SK-N-MC (cell line): ENCODE results near the gene SH3PXD2A.

Source experiments
- DNase-seq: peaks from one replicate; pipeline ENCODE4 v3.0.0-alpha.2; 2011; ENCODE audit warnings: low read depth, low spot score
- H3K27ac ChIP-seq: fragments of 200-600 bp; sonication (generic); 2 replicates; pipeline ENCODE4 v1.5.1; 2016; ENCODE audit warnings: mixed run types
- H3K36me3 ChIP-seq: fragments of 200-600 bp; sonication (generic); 2 replicates; pipeline ENCODE4 v1.6.1; 2017; ENCODE audit warnings: antibody characterized with exemption, low read length, mixed read lengths; ENCODE audit not compliant: insufficient read depth
- H3K4me3 ChIP-seq: fragments of 200-600 bp; sonication (generic); 2 replicates; pipeline ENCODE4 v1.5.1; 2016
- H3K9ac ChIP-seq: fragments of 200-600 bp; sonication (generic); 2 replicates; pipeline ENCODE4 v1.8.0; 2017; ENCODE audit warnings: mixed run types, mixed read lengths; ENCODE audit not compliant: insufficient read length
- H3K9me3 ChIP-seq: fragments of 200-600 bp; sonication (generic); 2 replicates; pipeline ENCODE4 v1.6.1; 2017; ENCODE audit warnings: low read depth, mild to moderate bottlenecking, antibody characterized with exemption, low read length, moderate library complexity, mixed read lengths
- EZH2 ChIP-seq: fragments of 200-600 bp; sonication (generic); IDR thresholded peaks from one replicate; pipeline ENCODE4 v1.6.1; 2017; ENCODE audit warnings: antibody characterized with exemption
- FOXP2 ChIP-seq: optimal IDR thresholded peaks from 2 replicates; pipeline ENCODE3; 2011; ENCODE audit warnings: mild to moderate bottlenecking, moderate library complexity; ENCODE audit not compliant: insufficient read depth; ENCODE audit errors: extremely low read length, control extremely low read depth
- POLR2AphosphoS5 ChIP-seq: IDR thresholded peaks from 2 replicates; pipeline ENCODE4 v1.6.1; 2012; ENCODE audit warnings: mild to moderate bottlenecking, low read depth, low read length, borderline replicate concordance

The SH3PXD2A gene

DNA sequence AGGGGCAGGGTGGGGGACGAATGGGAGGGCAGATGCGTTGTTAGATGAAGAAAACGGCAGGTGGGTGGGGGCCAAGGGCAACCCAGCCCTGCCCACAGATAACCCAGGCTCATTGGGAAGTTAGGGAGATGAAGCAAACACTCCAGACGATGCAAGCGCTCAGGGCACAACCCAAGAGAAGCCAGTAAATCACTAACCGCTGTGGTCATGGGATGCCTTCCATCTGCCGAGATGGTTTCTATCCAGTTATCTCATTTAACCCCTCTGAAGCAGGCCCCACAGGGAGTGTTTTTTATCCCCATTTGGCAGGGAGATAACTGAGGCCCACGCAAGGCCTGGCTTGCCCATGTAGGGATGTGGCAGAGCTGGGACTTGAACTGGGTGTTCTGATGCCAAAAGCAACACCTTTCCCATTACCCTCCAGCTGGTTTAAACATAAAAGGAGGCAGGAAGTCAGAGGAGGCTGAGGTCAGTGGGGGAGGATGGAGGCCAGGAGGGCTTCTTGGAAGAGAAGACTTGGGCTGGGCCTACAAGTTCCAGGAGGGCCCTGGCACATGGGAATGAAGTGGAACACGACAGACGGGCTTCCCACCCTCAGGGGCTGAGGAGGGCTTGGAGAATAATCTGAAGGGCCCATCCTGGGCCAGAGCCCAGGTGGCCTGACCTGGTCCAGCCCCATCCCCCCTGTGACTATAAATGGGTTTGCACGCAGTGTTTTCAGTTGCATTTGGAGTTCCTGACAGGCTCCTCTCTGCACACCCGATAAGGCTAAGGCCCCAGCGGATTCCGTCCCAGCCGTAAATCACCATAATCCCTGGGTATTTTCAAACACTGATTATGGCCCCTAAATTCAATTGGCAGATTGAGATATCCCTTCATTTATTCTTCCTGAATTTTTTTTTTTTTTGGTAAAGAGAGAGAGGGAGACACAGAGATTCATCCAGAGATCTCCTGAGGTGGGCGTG is 281.0 kb downstream of the SH3PXD2A start:
- Histone ChIP-seq H3K27ac (no peak overlapping the region), H3K9ac (no peak overlapping the region), H3K9me3 (no peaks in the 10 kb centered on the region), H3K4me3 (no peak overlapping the region), H3K36me3 (no peaks in the 10 kb centered on the region)
- TF ChIP-seq POLR2AphosphoS5 = no peak
- no peak for TF ChIP-seq EZH2
- no peak for TF ChIP-seq FOXP2
- no peak for DNase-seq

DNA sequence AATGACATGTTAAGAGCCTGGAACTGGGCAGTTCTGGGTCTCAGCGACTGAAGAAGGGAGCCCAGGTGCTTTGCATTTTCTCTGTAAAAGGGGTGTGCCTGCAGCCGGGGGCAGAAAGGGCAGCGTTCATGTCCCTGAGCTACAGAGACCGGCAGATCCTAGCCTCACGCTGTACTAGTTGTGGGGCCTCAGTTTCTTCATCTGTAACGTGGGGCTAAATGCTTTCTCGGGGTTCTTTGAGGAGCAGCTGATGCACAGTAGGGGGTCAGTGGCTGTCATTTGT is 282.2 kb downstream of the SH3PXD2A start:
- H3K36me3 ChIP-seq = no peaks in the 10 kb centered on the region
- no peak for DNase-seq
- H3K9ac ChIP-seq = no peak overlapping the region
- H3K27ac ChIP-seq = no peak overlapping the region
- TF ChIP-seq FOXP2 (no peak), EZH2 (no peak), POLR2AphosphoS5 (no peak)
- no peak overlapping the region for H3K4me3 ChIP-seq
- no peaks in the 10 kb centered on the region for H3K9me3 ChIP-seq

DNA sequence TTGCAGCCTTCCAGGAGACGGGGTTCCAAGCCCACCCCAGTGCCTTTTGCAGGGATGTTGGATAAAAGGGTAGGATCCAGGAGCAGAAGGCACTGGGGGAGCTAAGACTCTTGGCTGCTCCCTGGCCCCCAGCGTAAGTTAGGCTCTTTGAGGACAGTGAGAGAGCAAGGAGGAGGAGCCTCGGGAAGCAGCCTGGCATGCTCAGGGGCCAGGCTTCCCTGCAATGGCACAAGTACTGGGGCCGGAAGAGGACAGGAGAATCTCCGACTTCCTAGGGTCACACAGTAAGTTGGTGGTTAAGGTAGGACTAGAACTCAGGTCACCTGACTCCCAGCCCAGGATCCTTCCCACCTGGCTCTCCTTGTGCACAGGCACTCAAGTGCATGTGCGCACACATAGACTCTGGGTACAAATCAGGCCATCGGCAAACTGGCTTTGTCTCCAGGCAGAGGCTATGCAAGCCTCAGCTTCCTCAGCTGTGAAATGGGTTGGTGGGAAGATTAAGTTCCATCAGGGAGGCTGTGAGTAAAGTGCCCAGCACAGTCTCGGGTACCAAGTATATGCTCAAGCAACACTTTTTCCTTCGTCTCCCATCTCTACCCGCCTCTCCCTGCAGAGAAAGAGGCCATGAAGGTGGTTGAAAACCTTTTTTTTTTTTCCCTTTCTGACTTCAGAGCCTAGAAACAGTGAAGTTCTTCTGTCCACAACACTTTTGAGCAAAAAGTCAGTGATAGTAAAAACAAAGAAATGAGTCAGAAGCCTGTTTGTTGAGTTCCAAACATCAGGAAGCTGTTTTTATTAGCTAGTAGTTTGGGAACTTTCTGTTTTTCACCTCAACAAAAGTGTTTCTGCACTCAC is 282.8 kb downstream of the SH3PXD2A start:
- H3K9me3 ChIP-seq = no peaks in the 10 kb centered on the region
- no peak for TF ChIP-seq POLR2AphosphoS5
- no peak for TF ChIP-seq EZH2
- no peak for TF ChIP-seq FOXP2
- H3K36me3 ChIP-seq = no peaks in the 10 kb centered on the region
- H3K9ac ChIP-seq = no peak overlapping the region
- H3K4me3 ChIP-seq = no peak overlapping the region
- no peak overlapping the region for H3K27ac ChIP-seq
- DNase-seq = no peak

DNA sequence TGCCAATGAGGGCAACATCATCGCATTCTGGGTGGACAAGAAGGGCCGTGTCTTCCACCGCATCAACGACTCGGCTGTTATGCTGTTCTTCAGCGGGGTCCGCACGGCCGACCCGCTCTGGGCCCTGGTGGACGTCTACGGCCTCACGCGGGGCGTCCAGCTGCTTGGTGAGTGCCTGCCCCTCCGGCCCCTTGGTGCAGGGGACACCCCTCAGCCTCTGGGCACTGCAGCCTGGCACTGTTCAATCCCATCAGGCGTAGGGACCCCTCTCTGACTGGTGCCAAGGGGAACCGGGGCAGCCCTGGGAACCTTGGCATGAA is 283.8 kb downstream of the SH3PXD2A start:
- H3K9me3 ChIP-seq = no peaks in the 10 kb centered on the region
- H3K36me3 ChIP-seq = no peaks in the 10 kb centered on the region
- DNase-seq = no peak
- TF ChIP-seq EZH2 (no peak), POLR2AphosphoS5 (no peak), FOXP2 (no peak)
- H3K9ac ChIP-seq = no peak overlapping the region
- H3K4me3 ChIP-seq = no peak overlapping the region
- no peak overlapping the region for H3K27ac ChIP-seq

DNA sequence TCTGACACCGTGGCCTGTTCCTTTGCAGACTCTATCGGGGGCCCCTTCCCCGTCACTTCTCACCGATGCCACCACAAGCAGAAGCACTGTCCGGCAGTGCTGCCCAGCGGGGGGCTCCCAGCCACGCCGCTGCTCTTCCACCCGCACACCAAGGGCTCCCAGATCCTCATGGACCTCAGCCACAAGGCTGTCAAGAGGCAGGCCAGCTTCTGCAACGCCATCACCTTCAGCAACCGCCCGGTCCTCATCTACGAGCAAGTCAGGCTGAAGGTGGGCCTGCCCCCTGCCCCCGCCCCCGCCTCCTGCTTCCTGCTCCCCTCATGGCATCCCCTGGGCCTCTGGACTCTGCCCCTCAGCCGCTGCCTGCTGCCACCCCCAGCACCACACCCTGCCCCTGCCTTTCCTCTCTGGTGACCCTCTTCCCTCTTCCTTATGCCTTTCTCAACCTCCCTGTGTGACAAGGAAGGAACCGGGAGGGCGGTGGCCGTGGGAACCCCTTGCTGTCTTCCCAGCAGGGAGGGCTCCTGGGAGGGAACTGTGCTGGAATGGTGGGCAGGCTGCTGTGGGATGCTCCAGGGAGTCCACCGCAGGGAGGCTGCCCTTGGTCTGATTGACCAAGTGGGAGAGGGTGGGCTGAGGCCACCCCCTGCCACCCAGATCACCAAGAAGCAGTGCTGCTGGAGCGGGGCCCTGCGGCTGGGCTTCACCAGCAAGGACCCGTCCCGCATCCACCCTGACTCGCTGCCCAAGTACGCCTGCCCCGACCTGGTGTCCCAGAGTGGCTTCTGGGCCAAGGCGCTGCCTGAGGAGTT is 284.3 kb downstream of the SH3PXD2A start:
- no peaks in the 10 kb centered on the region for H3K9me3 ChIP-seq
- H3K4me3 ChIP-seq = no peak overlapping the region
- H3K27ac ChIP-seq = no peak overlapping the region
- TF ChIP-seq EZH2 (no peak), FOXP2 (no peak), POLR2AphosphoS5 (no peak)
- no peaks in the 10 kb centered on the region for H3K36me3 ChIP-seq
- H3K9ac ChIP-seq = no peak overlapping the region
- no peak for DNase-seq

DNA sequence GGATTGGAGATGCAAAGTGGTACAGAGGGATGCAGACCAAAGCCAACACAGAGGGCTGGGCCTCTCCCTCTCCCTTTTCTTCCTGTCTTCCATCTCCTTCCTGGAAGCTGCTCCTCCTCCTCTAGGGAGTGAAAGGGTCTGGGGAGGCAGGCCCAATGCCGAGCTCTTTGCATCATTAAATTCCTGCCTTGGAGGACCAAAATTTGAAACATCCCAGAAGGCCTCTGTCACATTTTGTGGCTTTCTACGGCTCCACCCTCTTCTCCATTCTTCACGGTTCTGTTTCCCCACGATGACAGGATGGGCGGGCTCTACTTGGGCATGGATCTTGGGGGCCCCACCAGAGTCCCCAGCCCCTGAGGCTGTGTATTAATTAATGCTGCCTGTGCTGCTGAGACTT is 285.5 kb downstream of the SH3PXD2A start:
- Histone ChIP-seq H3K4me3 (no peak overlapping the region), H3K36me3 (no peaks in the 10 kb centered on the region), H3K9me3 (no peaks in the 10 kb centered on the region), H3K9ac (no peak overlapping the region), H3K27ac (no peak overlapping the region)
- no peak for DNase-seq
- no peak for TF ChIP-seq POLR2AphosphoS5
- TF ChIP-seq FOXP2 = no peak
- TF ChIP-seq EZH2 = no peak

DNA sequence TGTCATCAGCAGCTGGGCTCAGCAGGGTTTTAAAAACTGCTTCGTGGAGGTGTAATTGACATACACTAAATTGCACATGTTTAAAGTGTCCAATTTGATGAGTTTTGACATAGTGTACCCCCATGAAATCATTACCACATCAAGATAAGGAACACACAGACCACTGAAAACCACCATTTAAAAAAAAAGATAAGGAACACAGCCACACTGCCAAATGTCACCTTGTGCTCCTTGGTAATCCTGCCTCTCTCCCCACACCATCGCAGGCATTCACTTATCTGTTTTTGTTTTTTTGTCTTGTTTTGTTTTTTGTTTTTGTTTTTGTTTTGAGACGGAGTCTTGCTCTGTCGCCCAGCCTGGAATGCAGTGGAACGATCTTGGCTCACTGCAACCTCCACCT is 286.9 kb downstream of the SH3PXD2A start:
- Histone ChIP-seq H3K36me3 (no peaks in the 10 kb centered on the region), H3K27ac (no peak overlapping the region), H3K9me3 (no peaks in the 10 kb centered on the region)

DNA sequence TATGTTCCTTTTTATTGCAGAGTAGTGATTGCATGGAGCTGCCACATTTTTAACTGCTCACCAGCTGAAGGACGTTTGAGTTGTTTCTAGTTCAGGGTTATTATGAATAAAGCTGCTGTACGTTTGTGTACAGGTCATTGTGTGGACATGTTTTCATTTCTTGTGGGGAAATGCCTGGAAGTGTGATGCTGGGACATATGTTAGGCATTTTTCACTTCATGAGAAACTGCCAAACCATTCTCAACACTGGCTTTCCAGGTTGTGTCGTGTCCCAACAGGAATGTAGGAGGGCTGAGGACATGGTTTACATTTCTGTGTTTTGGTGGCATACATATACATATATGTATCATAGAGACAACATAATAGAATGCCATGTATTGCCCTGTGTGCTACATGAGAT is 288.8 kb downstream of the SH3PXD2A start:
- Histone ChIP-seq H3K27ac (no peak overlapping the region), H3K9ac (no peak overlapping the region), H3K4me3 (no peak overlapping the region), H3K9me3 (no peaks in the 10 kb centered on the region), H3K36me3 (no peaks in the 10 kb centered on the region)
- TF ChIP-seq EZH2 (no peak), FOXP2 (no peak), POLR2AphosphoS5 (no peak)
- no peak for DNase-seq

More for the DNA sequence above, 286.9 kb downstream of the SH3PXD2A start:
- H3K9ac ChIP-seq = no peak overlapping the region
- no peak for TF ChIP-seq POLR2AphosphoS5
- TF ChIP-seq FOXP2 = no peak
- TF ChIP-seq EZH2 = no peak
- DNase-seq = no peak
- no peak overlapping the region for H3K4me3 ChIP-seq
